CD4-positive, alpha-beta T cell (primary cell): Measurements from ENCODE around the gene VPREB1. TPM values are rescaled to one million over a fixed set of nuclear protein-coding genes. Genes with fewer than 3 reads are reported as not detected.

Experiments used
- ATAC-seq: fragments of 200-7000 bp; cut with Tn5 transposase; one replicate; pipeline ENCODE4 v1.10.0; 2022; ENCODE audit warnings: mild to moderate bottlenecking; ENCODE audit not compliant: poor library complexity
- CTCF ChIA-PET: fragments of 350-600 bp; sonication (Branson Sonifier 250); formaldehyde crosslinking; loops from one replicate; lab custom pipeline; 2021; ENCODE audit warnings: antibody characterized with exemption, inconsistent platforms; lab: Charles Lee
- POLR2A ChIA-PET: fragments of 350-600 bp; sonication (Branson Sonifier 250); formaldehyde crosslinking; loops from one replicate; lab custom pipeline; 2021; ENCODE audit warnings: antibody characterized with exemption, inconsistent platforms; lab: Charles Lee
- DNase-seq, 14 experiments: peaks; one replicate each; pipeline ENCODE4 v3.0.0-alpha.2; 2013 to 2020; ENCODE audit warnings: mixed read lengths in 2 of 14
- H3K27ac ChIP-seq, 2 donors: one replicate each; pipeline versions ENCODE4 v1.5.1 to v1.7.0; 2013; ENCODE audit warnings: low read length in 2 of 2, low read depth in 1 of 2, mild to moderate bottlenecking in 1 of 2
- H3K27me3 ChIP-seq, 2 experiments: 1 replicate in 1 of 2; 2 replicates in 1 of 2; pipeline versions ENCODE4 v1.6.1 to v1.7.0; 2013; ENCODE audit warnings: low read length in 2 of 2, control low read depth in 1 of 2, mild to moderate bottlenecking in 1 of 2, moderate library complexity in 1 of 2; ENCODE audit not compliant: insufficient read depth in 2 of 2, control insufficient read depth in 1 of 2
- H3K36me3 ChIP-seq: one replicate; pipeline ENCODE4 v1.6.1; 2013; ENCODE audit warnings: low read length, control low read depth; ENCODE audit not compliant: insufficient read depth
- H3K4me1 ChIP-seq: one replicate; pipeline ENCODE4 v1.6.1; 2013; ENCODE audit warnings: low read length, control low read depth; ENCODE audit not compliant: insufficient read depth
- H3K4me3 ChIP-seq: one replicate; pipeline ENCODE4 v1.5.1; 2013; ENCODE audit warnings: mild to moderate bottlenecking, low read length, moderate library complexity
- H3K9me3 ChIP-seq, 2 experiments: 1 replicate in 1 of 2; 2 replicates in 1 of 2; pipeline versions ENCODE4 v1.6.1 to v1.7.0; 2013; ENCODE audit warnings: low read length in 2 of 2, mild to moderate bottlenecking in 2 of 2, control low read depth in 1 of 2, moderate library complexity in 1 of 2; ENCODE audit not compliant: control insufficient read depth in 1 of 2, insufficient read depth in 1 of 2
- H3K27ac Mint-ChIP-seq: one replicate; pipeline ENCODE4 v1.8.0; 2020; ENCODE audit warnings: mixed read lengths
- H3K27me3 Mint-ChIP-seq: one replicate; pipeline ENCODE4 v1.8.0; 2021; ENCODE audit warnings: mixed read lengths
- H3K36me3 Mint-ChIP-seq: one replicate; pipeline ENCODE4 v1.8.0; 2021; ENCODE audit warnings: low read depth, mixed read lengths
- H3K4me1 Mint-ChIP-seq: one replicate; pipeline ENCODE4 v1.8.0; 2021; ENCODE audit warnings: low read depth, mixed read lengths
- H3K4me3 Mint-ChIP-seq: one replicate; pipeline ENCODE4 v1.8.0; 2020; ENCODE audit warnings: mild to moderate bottlenecking, mixed read lengths
- H3K9me3 Mint-ChIP-seq: one replicate; pipeline ENCODE4 v1.8.0; 2020; ENCODE audit warnings: mixed read lengths
- CTCF ChIP-seq: fragments of 200-600 bp; IDR thresholded peaks from one replicate; pipeline ENCODE4 v1.8.0; 2022; ENCODE audit warnings: antibody characterized with exemption, mild to moderate bottlenecking
- intact Hi-C, 2 experiments: fragments of 100-400 bp; cut with DNase I in 1 of 2; cut with micrococcal nuclease in 1 of 2; formaldehyde crosslinking; loops; one replicate each; pipeline versions ENCODE4 v1.15.1 to v1.9.0; 2023 to 2025; cut with DNase I, micrococcal nuclease
- total RNA-seq, 174 experiments: library from RNA in 2 of 174; stranded (reverse) in 2 of 174; gene quantifications; one replicate each; pipeline ENCODE4 v1.2.3 and lab custom pipeline; 2021 to 2026

Gene VPREB1
- total RNA-seq, 2 experiments from 2014 or later = not detected

DNA sequence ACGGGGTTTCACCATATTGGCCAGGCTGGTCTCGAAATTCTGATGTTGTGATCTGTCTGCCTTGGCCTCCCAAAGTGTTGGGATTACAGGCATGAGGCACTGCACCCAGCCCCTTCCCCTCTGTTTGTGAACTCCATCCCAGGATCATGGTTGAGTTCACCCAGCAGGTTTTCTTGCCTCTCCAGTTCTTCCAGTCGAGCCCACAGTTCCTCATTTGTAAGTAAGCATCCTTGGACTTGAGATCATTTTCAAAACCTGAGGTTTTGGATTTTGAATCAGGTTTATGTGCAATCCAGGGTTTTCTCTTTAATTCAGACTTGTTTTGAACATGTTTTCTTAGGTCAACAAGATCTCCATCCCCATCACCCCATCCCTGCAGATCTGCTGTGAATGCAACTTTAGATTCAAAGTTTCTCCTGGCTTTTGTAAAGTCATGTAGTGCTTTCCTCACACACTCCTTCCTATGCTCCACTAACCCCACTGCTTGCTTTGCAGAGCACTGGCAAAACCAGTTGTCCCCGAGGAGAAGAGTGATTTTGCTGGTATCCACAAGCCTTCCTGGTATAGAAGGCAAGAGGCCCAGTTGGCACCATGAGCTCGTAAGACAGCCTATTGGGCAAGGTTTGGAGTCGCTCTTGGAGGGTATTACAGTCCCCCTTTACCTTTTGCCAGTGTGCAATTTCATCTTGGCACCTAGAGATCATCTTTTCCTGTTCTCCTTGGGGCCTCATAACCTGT is 14.7 kb upstream of the VPREB1 start:
- Mint-ChIP-seq H3K27me3 (peaks cover 4% of the 10 kb centered on the region), H3K9me3 (no peaks in the 10 kb centered on the region), H3K4me1 (no peaks in the 10 kb centered on the region), H3K27ac (no peak overlapping the region), H3K4me3 (no peak overlapping the region), H3K36me3 (no peaks in the 10 kb centered on the region)
- Histone ChIP-seq H3K4me3 (no peak overlapping the region), H3K27ac (no peak overlapping the region), H3K4me1 (no peaks in the 10 kb centered on the region), H3K27me3 (no peaks in the 10 kb centered on the region), H3K36me3 (no peaks in the 10 kb centered on the region), H3K9me3 (no peaks in the 10 kb centered on the region)
- DNase-seq (no peak), ATAC-seq (no peak)
- POLR2A ChIA-PET = no interaction called here
- intact Hi-C loops = no loop called here
- CTCF ChIA-PET = interaction anchor here (0.7 kb wide), 1 partner anchor 16 kb away, joined by 3 read pairs; no protein-coding TSS in a partner anchor
- TF ChIP-seq CTCF = no peak

DNA sequence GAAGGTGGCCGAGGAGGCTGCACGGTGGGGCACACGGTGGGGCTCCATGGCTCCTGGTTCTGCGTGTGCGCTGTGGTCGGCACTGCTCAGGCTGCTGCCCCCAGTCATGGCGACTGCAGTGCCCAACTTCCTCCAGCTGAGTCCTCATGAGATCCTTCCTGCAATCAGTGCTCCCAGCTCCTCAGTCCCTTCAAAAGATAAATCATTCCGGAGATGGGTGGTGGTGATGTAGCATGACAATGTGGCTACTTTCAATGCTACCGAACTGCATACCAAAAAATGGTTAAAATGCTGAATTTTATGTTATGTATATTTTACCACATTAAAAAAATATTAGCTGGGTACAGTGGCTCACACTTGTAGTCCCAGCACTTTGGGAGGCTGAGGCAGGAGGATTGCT is 14.1 kb upstream of the VPREB1 start:
- TF ChIP-seq CTCF = no peak
- H3K9me3 Mint-ChIP-seq = no peaks in the 10 kb centered on the region
- peaks cover 4% of the 10 kb centered on the region for H3K27me3 Mint-ChIP-seq
- no peak for DNase-seq
- no peaks in the 10 kb centered on the region for H3K4me1 Mint-ChIP-seq
- ATAC-seq = no peak
- intact Hi-C loops = no loop called here
- no peaks in the 10 kb centered on the region for H3K36me3 Mint-ChIP-seq
- H3K4me3 Mint-ChIP-seq = no peak overlapping the region
- Histone ChIP-seq H3K4me1 (no peaks in the 10 kb centered on the region), H3K27me3 (no peaks in the 10 kb centered on the region), H3K9me3 (no peaks in the 10 kb centered on the region), H3K27ac (no peak overlapping the region), H3K4me3 (no peak overlapping the region), H3K36me3 (no peaks in the 10 kb centered on the region)
- CTCF ChIA-PET = interaction anchor here (0.7 kb wide), 1 partner anchor 17 kb away, joined by 3 read pairs; no protein-coding TSS in a partner anchor
- H3K27ac Mint-ChIP-seq = no peak overlapping the region
- POLR2A ChIA-PET = no interaction called here

GRCh38 chr22:22233081-22233480 is 11.5 kb upstream of the VPREB1 start:
- no peak for DNase-seq
- no peaks in the 10 kb centered on the region for H3K4me1 ChIP-seq
- no peaks in the 10 kb centered on the region for H3K4me1 Mint-ChIP-seq
- ChIA-PET CTCF (interaction anchor here (1.6 to 2.6 kb wide), 2 partner anchors 26 to 38 kb away, joined by 6 to 7 read pairs; no protein-coding TSS in a partner anchor), POLR2A (no interaction called here)
- no peaks in the 10 kb centered on the region for H3K9me3 Mint-ChIP-seq
- H3K36me3 ChIP-seq = no peaks in the 10 kb centered on the region
- H3K36me3 Mint-ChIP-seq = no peaks in the 10 kb centered on the region
- peaks cover 4% of the 10 kb centered on the region for H3K27me3 Mint-ChIP-seq
- H3K27ac Mint-ChIP-seq = no peak overlapping the region
- intact Hi-C loops = no loop called here
- no peak for TF ChIP-seq CTCF
- no peak overlapping the region for H3K4me3 ChIP-seq
- no peak for ATAC-seq
- no peak overlapping the region for H3K4me3 Mint-ChIP-seq
- no peak overlapping the region for H3K27ac ChIP-seq
- H3K27me3 ChIP-seq = no peaks in the 10 kb centered on the region
- no peaks in the 10 kb centered on the region for H3K9me3 ChIP-seq
